ENCODE data around the gene ZNF778. TPM values are rescaled to one million over a fixed set of nuclear protein-coding genes. Genes with fewer than 3 reads are reported as not detected.

The ZNF778 gene
- total RNA-seq, 1 experiment from 2014 or later = 19.5 TPM

DNA sequence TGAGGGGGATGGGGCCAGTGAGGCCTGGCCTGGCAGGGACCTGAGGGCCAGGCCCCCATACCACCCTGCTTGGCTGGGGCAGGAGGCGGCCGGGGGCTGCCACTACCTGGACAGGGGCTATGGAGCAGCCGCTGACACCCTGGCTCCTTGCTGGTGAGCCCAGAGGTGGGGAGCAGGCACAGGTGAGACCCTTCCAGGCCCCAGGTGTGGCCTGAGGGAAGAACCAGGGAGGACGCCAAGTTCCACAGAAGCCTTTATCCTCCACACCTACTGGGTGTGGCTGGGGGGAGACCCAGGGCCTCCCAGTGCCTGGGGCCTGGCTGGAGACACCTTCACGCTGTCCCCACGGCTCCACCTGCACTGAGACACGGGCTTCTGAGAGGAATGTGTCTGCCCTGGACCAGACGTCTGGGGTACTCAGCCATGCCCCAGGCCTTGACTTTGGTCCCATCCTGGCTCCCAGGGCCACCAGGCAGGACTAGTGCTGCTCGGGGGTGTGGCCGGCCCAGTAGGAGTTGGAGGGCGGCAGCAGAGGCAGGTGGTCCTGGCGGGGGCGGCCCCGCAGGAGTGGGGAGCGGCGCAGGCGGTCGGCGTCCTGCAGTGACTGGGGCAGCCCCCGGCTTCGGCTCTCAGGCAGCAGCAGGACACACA, 21.9 kb upstream of the ZNF778 start:
- Histone ChIP-seq H3K36me3 (ENCODE audit: control insufficient read depth in 1 of 2, insufficient read depth in 2 of 2, low read length in 2 of 2) (no peaks in the 10 kb centered on the region), H3K27me3 (ENCODE audit: insufficient read depth, low read length) (no peaks in the 10 kb centered on the region), H3K9me2 (ENCODE audit: insufficient read depth) (no peaks in the 10 kb centered on the region), H3K9me3 (ENCODE audit: control insufficient read depth in 1 of 2, insufficient read depth in 1 of 2, low read depth in 1 of 2, low read length in 2 of 2) (no peaks in the 10 kb centered on the region), H2AFZ (ENCODE audit: low read depth, low read length, poor library complexity, severe bottlenecking) (no peak overlapping the region), H3K27ac (ENCODE audit: low read depth, low read length) (no peak overlapping the region; the same call in 1 of the 2 replicates), H3K4me2 (ENCODE audit: low read length) (no peak overlapping the region), H3K4me1 (ENCODE audit: control insufficient read depth in 1 of 2, insufficient read depth in 2 of 2, low read length in 2 of 2) (peaks cover 5 to 27% of the 10 kb centered on the region in 2 experiments), H3K9ac (ENCODE audit: low read length) (no peak overlapping the region), H4K20me1 (ENCODE audit: insufficient read depth) (no peaks in the 10 kb centered on the region), H3K4me3 (replicated peaks in 1 of 2; ENCODE audit: low read depth in 1 of 2, low read length in 2 of 2) (no peak overlapping the region), H3K79me2 (ENCODE audit: insufficient read depth, low read length) (no peaks in the 10 kb centered on the region)
- TF ChIP-seq JUND (IDR thresholded peaks at IDR 0.05) = no peak
- TF ChIP-seq RAD21 (IDR thresholded peaks at IDR 0.05; ENCODE audit: low read depth) = no peak
- TF ChIP-seq CEBPB (IDR thresholded peaks at IDR 0.05; ENCODE audit: low read depth) = no peak
- no peak for TF ChIP-seq ZFX (IDR thresholded peaks at IDR 0.05)
- TF ChIP-seq POLR2AphosphoS5 (IDR thresholded peaks at IDR 0.05; ENCODE audit: low read depth, low read length) = no peak
- no peak for TF ChIP-seq ZNF274 (IDR thresholded peaks at IDR 0.05; ENCODE audit: low read depth, low read length)
- no peak for TF ChIP-seq TCF7L2 (IDR thresholded peaks at IDR 0.05; ENCODE audit: borderline replicate concordance, extremely low read depth, insufficient read depth, insufficient read length)
- TF ChIP-seq CTCF (IDR thresholded peaks at IDR 0.05 in 2 of 3, conservative IDR thresholded peaks at IDR 0.05 in 1 of 3; ENCODE audit: borderline replicate concordance in 1 of 3, insufficient read depth in 1 of 3, low read depth in 2 of 3, low read length in 2 of 3) = no peak
- TF ChIP-seq EZH2phosphoT487 (IDR thresholded peaks at IDR 0.05; ENCODE audit: borderline replicate concordance) = no peak
- no peak for TF ChIP-seq EZH2 (IDR thresholded peaks at IDR 0.05)
- no peak for TF ChIP-seq SRF (IDR thresholded peaks at IDR 0.05; ENCODE audit: low read depth)
- TF ChIP-seq SP1 (IDR thresholded peaks at IDR 0.05; ENCODE audit: low read depth) = no peak
- TF ChIP-seq ELF1 (IDR thresholded peaks at IDR 0.05; ENCODE audit: borderline replicate concordance, low read depth) = no peak
- no peak for TF ChIP-seq ZBTB33 (IDR thresholded peaks at IDR 0.05; ENCODE audit: extremely low read depth, insufficient replicate concordance, low read length)
- no peak for TF ChIP-seq EGR1 (IDR thresholded peaks at IDR 0.05; ENCODE audit: low read depth)
- ChIA-PET POLR2A (no interaction called here), CTCF (no interaction called here), RAD21 (ENCODE audit: low non-redundant PET in 1 of 2, low total read pairs in 2 of 2, uncharacterized antibody in 2 of 2, unreplicated experiment in 2 of 2) (no interaction called here)
- DNase-seq (ENCODE audit: low read depth, low spot score) = no peak
- BruUV-seq (replicated peaks) = no TSS peak
- intact Hi-C loops (cut with micrococcal nuclease) = no loop called here
- ATAC-seq = no peak
